ENCODE results near the gene ATCAY.
"Not testable (repeated sequence)": the region's sequence is repeated elsewhere in the genome, so short reads cannot be mapped to it uniquely, and the experiment has no call there.

ATCAY gene

GRCh38 chr19:3959766-3960131 lies 79.3 kb downstream of the ATCAY start:
- DNase-seq (ENCODE audit: low read depth, low spot score) = no peak
- ChIA-PET CTCF (no interaction called here), POLR2A (interaction anchor here (1.3 kb wide), 1 partner anchor 9 kb away, joined by 3 read pairs; no protein-coding TSS in a partner anchor)
- TF ChIP-seq CTCF (IDR thresholded peaks at IDR 0.05; ENCODE audit: insufficient read depth, low read length, missing control alignments) = no peak
- H3K4me3 ChIP-seq (ENCODE audit: low read depth, low read length) = no peak overlapping the region

- H3K4me3 ChIP-seq (ENCODE audit: low read depth, low read length) = no peak overlapping the region
- TF ChIP-seq CTCF (IDR thresholded peaks at IDR 0.05; ENCODE audit: insufficient read depth, low read length, missing control alignments) = no peak
- no peak for DNase-seq (ENCODE audit: low read depth, low spot score)
- ChIA-PET POLR2A (no interaction called here), CTCF (interaction anchor here (1.5 kb wide), 1 partner anchor 25 kb away, joined by 5 read pairs; the partner anchor contains the start of gene EEF2)
Observed at GRCh38 chr19:3961007-3961406, 80.5 kb downstream of the ATCAY start.

- DNase-seq (ENCODE audit: low read depth, low spot score) = no peak
- TF ChIP-seq CTCF (IDR thresholded peaks at IDR 0.05; ENCODE audit: insufficient read depth, low read length, missing control alignments) = no peak
- ChIA-PET POLR2A (no interaction called here), CTCF (interaction anchor here (1.6 kb wide), 1 partner anchor 22 kb away, joined by 6 read pairs; no protein-coding TSS in a partner anchor)
- no peak overlapping the region for H3K4me3 ChIP-seq (ENCODE audit: low read depth, low read length)
Observed at GRCh38 chr19:3963458-3964255, 83.2 kb downstream of the ATCAY start.

- no peak for DNase-seq (ENCODE audit: low read depth, low spot score)
- CTCF ChIA-PET = interaction anchor here (1.6 kb wide), 1 partner anchor 21 kb away, joined by 6 read pairs; no protein-coding TSS in a partner anchor
- no peak for TF ChIP-seq CTCF (IDR thresholded peaks at IDR 0.05; ENCODE audit: insufficient read depth, low read length, missing control alignments)
- POLR2A ChIA-PET = no interaction called here
- H3K4me3 ChIP-seq (ENCODE audit: low read depth, low read length) = no peak overlapping the region
Observed at GRCh38 chr19:3964256-3965194, 84.0 kb downstream of the ATCAY start.

GRCh38 chr19:3966051-3967017 lies 85.8 kb downstream of the ATCAY start:
- ChIA-PET POLR2A (interaction anchor here (3.3 to 6.1 kb wide), 2 partner anchors 9 to 16 kb away, joined by 17 to 266 read pairs; partner anchors contain the start of gene EEF2), CTCF (interaction anchor here (1.1 kb wide), 1 partner anchor 19 kb away, joined by 3 read pairs; the partner anchor contains the start of gene EEF2)
- TF ChIP-seq CTCF (IDR thresholded peaks at IDR 0.05; ENCODE audit: insufficient read depth, low read length, missing control alignments) = no peak
- no peak for DNase-seq (ENCODE audit: low read depth, low spot score)
- H3K4me3 ChIP-seq (ENCODE audit: low read depth, low read length) = no peak overlapping the region

GRCh38 chr19:3967983-3968382 lies 87.5 kb downstream of the ATCAY start:
- ChIA-PET CTCF (interaction anchor here (3.0 to 5.5 kb wide), 2 partner anchors 16 to 20 kb away, joined by 29 to 37 read pairs; partner anchors contain the start of gene EEF2), POLR2A (interaction anchor here (1.7 to 6.1 kb wide), 6 partner anchors 11 to 206 kb away, joined by 5 to 266 read pairs (median 10); partner anchors contain the start of genes APBA3, EEF2 and MRPL54)
- DNase-seq (ENCODE audit: low read depth, low spot score) = not testable (repeated sequence)
- peak overlapping the region; percentile 6 for H3K4me3 ChIP-seq (ENCODE audit: low read depth, low read length)
